Stimulated activated CD4-positive, alpha-beta T cell treated with anti-CD3 and anti-CD28 coated beads, Interleukin-1b, Interleukin-23, amount 100 ng/mL, for 4 hours (primary cell): ENCODE measurements around the gene CDC34.

ENCODE experiments used
- DNase-seq, 2 donors: peaks; one replicate each; pipeline ENCODE4 v3.0.0-alpha.2; 2020; ENCODE audit warnings: low read depth in 2 of 2

The CDC34 gene

DNA sequence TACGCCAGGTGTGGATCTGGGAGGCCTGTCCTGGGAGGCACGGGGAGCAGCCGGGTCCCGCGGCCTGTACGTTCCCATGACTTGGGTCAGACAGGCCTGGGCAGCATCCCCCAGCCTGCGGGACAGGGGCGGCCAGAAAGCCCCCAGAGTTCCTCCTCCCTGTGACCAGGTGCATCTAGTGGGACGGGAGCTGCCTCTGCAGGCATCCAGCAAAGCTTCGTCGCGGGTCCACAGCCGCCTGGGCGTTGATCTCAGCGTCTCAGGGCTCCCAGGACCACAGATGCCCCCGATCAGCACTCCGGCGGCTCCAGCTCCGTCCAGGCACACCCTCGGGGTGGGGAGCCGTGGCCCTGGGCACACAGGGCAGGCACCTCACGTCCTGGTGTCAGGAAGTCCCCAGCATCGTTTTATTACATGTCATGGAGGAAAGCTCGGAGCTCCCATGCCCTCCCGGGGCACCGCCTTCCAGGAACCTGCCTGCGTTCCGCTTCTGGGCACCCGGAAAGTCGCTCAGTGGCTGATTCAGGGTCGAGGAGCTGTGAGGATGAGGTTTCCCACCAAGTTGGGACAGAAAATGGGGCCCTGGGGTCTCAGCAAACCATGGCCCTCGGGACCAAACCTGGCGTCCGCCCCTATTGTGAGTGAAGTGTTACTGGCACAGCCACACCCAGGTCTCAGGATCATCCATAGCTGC is 10.8 kb downstream of the CDC34 start:
- DNase-seq = no peak

DNA sequence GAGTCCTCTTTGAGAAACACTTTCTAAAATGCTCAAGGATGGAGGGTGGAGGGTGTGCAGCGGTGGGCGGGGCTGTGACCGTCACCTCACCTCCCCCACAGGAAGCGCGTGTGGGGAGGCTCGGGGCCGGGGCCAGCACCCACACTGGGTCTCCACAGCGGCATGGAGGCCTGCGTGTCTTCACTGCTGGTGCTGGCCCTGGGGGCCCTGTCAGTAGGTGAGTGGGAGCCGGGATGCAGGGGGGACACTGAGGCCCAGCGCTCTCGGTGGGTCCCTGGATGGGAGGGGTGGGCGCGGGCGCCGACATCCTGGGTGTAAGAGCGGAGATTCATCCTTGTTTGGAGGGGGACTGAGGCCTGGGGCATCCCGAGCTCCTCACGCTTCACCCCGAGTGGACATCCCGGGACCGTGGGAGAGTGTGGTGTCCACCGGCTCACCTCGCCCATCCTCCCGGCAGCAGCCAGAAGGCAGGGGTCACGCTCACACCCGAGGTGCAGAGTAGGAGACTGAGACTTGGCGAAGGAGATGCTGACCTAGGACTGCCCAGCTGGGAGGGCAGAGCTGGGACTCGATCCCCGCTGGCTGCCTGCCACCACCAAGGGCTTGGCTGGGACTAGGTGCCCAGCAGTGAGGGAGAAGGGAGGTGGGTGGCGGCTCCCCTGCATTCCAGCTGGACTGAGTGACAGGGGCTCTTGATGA is 12.5 kb downstream of the CDC34 start, which contains the start of gene GZMM:
Gene GZMM, plus strand, starts transcription at position 144 of the 699 bp plus-strand sequence. Its CDS starts 19 bp downstream, at position 163.
- peak; percentile 63 to 68 for DNase-seq

DNA sequence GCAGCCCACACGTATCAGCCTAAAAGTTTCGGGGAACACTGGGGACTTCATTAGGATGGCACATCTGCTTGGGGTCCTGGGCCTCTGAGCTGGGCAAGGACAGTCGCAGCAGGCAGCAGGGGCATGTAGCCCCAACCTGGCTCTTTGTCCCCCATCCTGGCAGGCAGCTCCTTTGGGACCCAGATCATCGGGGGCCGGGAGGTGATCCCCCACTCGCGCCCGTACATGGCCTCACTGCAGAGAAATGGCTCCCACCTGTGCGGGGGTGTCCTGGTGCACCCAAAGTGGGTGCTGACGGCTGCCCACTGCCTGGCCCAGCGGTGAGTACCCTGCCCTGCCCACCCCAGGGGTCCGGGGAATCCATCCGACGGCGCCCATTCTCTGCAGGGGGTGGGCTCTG is 15.6 kb downstream of the CDC34 start:
- DNase-seq = no peak

DNA sequence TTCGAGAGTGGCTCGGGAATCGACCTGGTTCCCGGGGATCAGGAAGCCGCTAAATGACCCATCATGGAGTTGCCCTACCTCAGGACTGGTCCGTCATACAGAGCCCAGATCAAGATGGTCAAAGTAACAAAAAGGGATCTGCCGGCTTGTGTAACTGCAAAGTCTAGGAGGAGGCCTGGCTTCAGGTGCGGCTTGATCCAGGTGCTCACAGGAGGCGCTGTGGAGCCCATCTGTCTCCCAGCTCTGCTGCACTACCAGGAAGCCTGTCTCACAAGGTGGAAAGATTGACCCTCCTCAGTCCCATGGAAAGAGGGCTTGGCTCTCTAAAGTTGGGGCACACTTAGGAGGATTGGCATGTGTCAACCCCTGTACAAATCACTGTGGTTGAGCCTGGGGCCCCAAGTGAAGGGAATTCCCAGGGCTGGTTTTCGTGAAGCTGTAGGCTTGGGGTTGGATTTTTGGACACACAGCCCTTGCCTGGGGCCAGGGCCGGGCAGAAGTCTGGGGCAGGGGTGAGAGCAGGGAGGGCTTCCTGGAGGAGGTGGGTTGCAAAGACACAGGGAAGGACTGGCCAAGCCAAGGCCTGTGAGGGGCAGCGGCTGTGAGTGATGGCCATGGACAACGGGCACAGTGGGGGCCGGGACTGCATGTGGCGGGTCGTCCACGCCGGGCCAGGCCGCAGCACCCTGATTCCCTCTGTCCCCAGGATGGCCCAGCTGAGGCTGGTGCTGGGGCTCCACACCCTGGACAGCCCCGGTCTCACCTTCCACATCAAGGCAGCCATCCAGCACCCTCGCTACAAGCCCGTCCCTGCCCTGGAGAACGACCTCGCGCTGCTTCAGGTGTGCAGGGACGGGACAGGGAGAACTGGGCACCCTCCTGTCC is 16.5 kb downstream of the CDC34 start:
- DNase-seq = no peak

DNA sequence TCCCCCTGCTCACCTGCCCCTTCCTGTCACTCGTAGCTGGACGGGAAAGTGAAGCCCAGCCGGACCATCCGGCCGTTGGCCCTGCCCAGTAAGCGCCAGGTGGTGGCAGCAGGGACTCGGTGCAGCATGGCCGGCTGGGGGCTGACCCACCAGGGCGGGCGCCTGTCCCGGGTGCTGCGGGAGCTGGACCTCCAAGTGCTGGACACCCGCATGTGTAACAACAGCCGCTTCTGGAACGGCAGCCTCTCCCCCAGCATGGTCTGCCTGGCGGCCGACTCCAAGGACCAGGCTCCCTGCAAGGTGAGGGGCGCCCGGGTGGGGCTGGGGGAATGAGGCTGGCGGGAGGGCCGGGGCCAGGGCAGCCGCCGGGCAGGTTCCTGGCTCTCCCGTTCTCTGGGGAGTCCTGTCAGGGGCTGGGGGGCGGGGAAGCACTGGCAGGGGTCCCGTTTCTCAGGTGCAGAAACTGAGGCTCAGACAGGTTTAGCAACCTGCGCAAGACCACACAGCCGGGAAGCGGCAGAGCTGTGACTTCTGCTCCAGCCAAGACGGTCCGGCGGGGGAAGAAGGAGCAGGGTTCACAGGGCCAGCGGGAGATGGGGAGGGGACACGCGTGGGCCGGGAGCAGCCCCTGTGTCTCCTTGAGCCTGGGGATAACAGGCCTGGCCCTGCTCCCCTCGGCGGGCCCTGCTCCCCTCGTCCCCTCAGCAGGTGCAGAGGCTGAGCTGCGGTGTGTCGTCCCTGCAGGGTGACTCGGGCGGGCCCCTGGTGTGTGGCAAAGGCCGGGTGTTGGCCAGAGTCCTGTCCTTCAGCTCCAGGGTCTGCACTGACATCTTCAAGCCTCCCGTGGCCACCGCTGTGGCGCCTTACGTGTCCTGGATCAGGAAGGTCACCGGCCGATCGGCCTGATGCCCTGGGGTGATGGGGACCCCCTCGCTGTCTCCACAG is 17.6 kb downstream of the CDC34 start:
- DNase-seq = no peak

DNA sequence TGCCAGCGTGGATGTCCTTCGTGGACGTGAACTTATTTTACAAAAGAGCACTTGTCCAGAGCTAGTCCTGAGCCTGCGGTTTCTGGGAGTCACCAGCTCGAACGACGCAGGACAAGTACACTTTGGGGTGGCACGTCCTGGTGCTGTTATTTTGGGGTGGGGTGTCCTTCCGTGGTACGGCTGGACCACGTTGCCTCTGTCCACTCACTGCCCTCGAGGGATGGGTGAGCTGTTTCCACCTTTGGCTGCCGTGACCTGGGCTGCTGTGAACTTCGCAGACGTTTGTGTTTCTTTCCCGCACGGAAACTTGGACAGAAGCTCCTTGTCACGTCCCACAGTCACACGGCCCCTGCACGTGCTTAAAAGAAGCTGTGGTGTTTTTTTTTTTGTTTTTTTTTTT is 23.3 kb downstream of the CDC34 start:
- no peak for DNase-seq

DNA sequence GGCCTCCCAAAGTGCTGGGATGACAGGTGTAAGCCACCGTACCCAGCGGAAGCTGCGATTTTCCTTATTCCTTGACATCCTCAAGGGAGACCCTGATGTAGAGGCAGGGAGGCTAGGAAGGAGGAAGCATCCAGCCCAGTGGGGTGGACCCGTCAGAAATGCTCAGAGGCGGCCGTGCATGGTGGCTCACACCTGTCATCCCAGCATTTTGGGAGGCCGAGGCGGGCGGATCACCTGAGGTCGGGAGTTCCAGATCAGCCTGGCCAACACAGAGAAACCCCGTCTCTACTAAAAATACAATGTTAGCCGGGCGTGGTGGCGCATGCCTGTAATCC is 23.9 kb downstream of the CDC34 start:
- no peak for DNase-seq

DNA sequence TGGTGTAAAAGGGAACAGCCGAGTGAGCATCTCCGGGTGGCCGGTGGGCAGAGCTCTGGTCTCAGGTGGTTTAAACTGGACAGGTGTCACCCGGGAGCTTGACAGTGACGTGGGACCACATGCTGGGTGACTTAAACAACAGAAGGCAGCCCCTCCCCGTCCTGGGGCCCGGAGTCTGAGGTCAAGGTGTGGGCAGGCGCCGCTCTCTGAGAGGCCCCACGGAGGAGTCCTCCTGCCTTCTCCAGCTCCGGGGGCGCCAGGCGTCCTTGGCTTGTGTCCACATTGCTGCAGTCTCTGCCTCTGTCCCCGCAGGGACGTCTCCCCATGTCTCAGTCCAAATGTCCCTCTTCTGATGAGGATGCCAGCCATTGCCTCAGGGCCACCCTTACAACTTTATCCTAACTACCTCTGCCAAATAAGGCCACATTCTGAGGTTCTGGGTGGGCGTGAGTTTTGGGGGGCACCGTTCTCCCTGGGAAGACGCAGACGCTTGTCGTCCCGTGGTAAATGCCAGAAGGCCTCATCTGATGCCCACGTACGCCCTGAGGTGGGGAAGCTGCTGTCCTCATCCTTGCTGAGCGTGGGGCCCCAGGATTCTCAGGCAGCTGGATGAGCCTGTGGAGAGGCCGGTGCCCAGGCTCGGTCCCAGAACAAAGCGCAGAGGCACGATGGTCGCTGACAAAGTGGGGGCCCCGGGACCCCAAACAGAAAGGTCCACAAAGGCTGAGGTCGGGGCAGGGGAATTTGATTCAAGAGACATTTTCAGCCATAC is 25.2 kb downstream of the CDC34 start:
- DNase-seq = no peak

DNA sequence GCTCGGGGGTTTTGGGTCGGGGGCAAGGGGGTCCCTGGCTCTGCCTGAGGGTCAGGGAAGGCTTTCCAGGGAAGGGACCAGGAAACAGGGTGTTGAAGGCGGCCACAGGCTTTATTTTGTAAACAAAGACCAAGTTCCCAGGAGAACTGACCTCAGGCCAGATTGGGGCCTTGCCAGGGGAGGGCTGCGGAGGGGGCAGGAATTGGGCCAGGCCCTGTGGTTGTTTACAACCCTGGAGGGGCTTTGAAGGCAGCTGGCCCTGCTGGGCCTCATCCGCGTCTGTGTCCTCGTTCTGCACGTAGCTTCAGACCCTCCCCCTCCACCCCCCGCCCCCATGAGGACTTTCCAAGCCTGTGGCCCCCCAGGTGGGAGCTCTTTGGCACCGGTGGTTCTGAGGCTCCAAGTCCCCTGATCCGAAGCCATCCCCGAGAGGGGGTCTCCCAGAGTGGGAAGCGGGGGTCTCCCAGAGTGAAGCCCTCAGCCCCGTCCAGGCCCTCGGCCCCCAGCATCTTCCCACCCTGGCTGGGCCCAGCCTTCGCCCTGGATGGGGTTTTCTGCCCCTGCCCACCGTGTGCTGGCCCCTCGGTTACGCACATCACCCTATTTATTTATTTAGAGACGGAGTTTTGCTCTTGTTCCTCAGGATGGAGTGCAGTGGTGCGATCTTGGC is 27.3 kb downstream of the CDC34 start:
- no peak for DNase-seq

DNA sequence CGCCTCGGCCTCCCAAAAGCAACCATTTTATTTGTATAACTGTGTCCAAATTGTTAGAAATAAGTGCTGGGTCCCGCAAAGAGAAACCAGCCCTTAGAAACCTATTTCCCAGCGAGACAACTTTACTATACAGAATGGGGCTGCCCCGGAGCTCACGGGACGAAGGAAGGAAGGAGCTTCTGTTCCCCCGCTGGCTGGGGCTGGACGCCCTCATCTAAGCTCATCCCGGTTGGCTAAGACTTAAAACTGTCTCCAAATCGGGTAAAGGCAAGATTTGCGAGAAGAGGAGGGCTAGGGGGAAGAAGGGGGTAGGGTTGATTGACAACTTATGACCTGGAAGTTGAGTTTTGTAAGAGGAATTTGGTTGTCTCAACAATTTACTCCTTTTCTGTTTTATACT is 28.6 kb downstream of the CDC34 start:
- DNase-seq = no peak

DNA sequence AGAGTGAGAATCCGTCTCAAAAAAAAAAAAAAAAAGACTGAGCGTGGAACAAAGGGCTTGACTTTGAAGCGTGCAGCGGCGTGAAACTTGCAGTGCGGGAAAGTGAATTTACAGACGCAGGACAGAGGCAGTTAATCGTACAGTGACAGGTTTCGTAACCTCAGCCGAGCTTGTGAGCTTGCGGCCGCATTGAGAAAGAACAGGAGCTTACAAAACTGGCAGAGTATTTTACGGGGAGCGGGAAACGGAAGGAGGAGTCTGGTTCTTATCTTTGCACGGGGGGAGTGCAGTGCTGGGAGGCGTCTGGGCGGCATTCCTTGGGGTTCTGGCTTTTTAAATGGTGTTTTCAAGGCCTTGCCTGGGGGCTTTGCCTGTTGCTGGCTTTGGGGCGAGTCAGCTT is 34.8 kb downstream of the CDC34 start:
- no peak for DNase-seq

DNA sequence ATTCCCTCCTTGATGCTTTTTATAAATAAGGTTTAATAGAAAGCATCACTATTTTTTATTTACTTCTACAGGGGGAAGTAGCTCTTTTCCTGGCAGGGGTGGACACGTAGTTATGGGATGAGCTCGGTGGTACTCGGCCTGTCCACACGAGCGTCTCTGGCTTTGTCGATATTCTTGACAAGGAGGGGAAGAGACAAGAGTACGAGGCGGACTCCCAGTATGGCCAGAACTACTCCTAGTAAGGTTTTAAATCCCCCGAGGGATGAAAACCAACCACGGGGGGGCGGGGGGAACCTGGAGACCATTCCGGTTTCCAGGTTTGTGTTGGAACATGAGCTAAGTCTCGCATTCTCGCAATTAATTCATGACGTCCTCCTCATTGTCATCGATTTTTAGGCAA is 35.3 kb downstream of the CDC34 start:
- no peak for DNase-seq

DNA sequence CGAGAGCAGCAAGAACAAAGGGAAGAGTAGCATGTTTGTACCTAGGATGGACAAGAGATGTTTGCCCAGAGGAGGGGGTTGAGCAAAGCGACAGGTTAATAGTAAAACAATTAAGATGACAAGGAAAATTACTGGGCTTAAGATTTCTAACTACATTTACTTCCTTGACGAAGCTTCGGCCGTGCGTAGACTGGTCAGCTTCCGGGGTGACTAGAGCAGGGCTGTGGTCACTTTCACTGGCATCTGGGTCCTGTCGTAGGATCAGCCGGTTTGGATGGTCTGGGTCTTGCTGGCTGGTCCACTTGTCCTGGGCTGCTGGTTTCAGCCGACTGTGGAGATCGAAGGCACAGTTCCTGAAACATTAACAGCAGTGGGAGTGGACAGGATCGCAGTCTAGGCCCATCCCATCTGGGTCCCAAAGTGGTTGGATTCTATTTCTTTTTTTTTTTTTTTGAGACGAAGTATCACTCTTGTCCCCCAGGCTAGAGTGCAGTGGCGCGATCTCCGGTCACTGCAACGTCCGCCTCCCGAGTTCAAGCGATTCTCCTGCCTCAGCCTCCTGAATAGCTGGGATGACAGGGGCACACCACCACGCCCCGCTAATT is 35.8 kb downstream of the CDC34 start:
- no peak for DNase-seq

DNA sequence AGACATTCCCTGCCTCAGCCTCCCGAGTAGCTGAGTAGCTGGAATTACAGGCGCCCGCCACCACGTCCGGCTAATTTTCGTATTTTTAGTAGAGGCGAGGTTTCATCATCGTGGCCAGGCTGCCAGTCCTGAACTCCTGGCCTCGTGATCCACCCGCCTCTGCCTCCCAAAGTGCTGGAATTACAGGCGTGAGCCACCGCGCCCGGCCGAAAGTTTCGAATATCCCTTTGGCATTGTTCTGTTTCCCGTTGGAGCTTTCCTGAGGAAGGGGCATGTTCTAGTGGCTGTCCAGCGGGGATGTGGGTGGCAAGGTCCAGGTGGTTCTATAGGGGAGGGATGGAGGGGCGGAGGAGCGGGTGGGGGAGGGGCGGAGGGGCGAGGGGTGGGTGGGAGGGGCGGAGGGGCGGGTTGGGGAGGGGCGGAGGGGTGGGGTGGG is 38.7 kb downstream of the CDC34 start:
- no peak for DNase-seq

DNA sequence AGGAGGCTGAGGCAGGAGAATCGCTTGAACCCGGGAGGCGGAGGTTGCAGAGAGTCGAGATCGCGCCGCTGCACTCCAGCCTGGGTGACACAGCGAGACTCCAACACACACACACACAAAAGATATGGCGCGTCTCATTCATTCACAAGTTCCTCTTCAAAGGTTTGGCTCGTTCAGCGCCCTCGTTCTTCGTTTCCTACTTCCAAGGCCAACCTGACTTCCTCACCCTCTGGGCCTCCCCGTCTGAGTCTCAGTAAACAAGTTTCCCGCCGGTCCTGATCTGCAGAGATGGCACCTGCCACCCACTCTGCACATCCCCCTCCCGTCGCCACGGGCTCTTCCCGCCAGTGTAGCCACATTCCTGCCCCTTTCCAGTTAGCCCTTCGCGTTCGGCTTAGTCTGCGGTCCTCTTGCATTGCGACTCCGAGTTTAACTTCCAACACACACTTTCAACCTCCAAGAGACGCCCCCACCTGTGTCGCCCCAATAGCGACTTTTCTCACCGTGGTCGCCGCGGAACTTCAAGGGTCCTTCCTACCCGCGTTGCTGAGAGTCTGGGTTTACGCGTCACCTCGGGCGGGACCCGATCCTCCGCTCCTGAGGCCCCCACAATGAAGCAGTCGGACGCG is 39.5 kb downstream of the CDC34 start:
- peak in 1 of 2 donors; percentile 31 for DNase-seq

DNA sequence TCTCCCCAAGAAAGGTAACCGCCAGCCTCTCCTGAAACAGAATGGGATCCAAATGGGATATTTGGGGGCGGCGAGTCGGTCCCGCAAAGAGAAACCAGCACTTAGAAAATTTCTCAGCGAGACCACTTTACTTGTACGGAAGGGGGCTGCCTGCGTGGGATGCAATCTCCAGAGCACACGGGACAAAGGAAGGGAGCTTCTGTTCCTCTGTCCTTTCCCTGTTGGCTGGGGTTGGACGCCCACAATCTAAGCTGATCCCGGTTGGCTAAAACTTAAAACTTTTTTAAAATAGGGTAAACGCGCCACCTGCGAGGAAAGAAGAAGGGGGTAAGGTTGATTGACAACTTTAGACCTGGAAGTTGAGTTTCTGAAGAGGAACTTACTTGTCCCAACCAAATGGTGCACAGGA is 40.0 kb downstream of the CDC34 start:
- no peak for DNase-seq

DNA sequence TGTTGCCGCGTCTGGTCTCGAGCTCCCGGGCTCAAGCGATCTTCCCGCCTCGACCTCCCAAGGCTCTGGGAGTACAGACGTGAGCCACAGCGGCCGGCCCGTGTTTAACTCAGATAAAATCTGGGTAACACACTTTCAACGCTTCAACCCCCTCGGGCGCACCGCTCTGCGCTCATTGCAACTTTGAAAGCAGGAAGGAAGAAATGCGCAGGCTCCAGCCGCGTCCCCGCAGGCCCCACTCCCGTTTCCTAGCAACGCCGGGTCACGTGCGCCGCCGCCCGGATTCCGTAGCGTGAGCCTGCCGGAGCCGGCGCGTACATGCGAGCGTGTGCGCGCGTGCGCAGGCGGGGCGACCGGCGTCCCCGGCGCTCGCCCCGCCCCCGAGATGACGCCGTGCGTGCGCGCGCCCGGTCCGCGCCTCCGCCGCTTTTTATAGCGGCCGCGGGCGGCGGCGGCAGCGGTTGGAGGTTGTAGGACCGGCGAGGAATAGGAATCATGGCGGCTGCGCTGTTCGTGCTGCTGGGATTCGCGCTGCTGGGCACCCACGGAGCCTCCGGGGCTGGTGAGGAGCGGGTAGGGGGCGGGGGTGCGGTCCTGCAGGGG is 40.7 kb downstream of the CDC34 start, which contains the start of gene BSG:
Gene BSG, plus strand, starts transcription at position 457 of the 603 bp plus-strand sequence. Its CDS starts 39 bp downstream, at position 496.
- peak; percentile 96 for DNase-seq

DNA sequence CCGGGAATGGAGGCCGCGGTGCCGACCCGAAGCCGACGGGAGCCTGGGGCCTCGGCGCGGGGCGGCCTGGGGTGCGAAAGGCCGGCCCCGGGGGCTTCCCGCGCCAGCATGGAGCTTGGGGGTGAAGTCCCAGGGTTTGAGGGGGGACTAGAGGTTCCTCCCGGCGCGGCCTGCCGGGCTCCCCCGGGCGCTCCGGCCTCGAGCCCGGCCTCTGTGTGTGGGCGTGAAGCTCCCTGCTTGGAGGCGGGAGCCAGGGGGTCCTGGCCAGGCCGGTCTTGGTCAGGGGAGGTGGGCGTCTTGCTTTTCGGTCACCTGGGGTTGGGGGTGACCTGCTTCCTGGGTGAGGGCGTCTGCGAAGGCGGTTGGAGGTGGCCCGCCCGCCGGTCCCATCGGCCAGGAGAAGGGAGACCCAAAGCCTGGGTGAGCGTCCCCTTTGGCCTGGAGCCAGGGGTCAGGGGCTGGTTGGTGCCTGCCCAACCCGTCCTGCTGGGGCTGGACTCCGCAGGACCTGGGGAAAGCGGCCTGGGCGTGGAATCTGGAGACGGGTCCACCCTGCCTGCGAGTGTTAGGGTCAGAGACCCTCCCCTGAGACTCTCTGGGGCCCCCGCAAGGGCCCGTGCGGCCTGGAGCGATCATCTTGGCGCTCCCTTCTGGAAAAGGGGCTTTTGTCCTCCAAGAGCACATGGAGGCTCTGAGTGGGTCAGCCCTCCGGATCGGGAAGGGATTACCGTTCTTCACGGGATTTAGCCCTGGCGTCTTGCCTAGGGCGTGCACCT is 41.4 kb downstream of the CDC34 start:
- DNase-seq = no peak
